HCT116 (cell line): ENCODE data around the gene KRT36. TPM values are rescaled to one million over a fixed set of nuclear protein-coding genes. Genes with fewer than 3 reads are reported as not detected.
A peak's percentile ranks its signal among the peaks of the same experiment; 100 is the strongest.

Experiments used
- ATAC-seq: fragments of 200-7000 bp; cut with Tn5 transposase; 2 replicates; pipeline ENCODE4 v1.9.1; 2020; ENCODE audit warnings: mild to moderate bottlenecking, moderate library complexity
- BruUV-seq: library from RNA; stranded (reverse); fragments of 400-500 nt; replicated peaks from 2 replicates; lab custom pipeline; 2021; lab: Mats Ljungman, UMichigan
- CTCF ChIA-PET: fragments of 300-600 bp; sonication (Branson Sonifier 250); formaldehyde crosslinking; loops from one replicate; lab custom pipeline; 2021; ENCODE audit warnings: antibody characterized with exemption; lab: Charles Lee
- POLR2A ChIA-PET: fragments of 300-600, 350-600 bp; sonication (Branson Sonifier 250); formaldehyde crosslinking; loops from one replicate; lab custom pipeline; 2021; ENCODE audit warnings: antibody characterized with exemption; lab: Charles Lee
- RAD21 ChIA-PET, 2 experiments: fragments of 300-600 bp; sonication (Branson Sonifier 250); formaldehyde crosslinking; loops; one replicate each; lab custom pipeline; 2023; ENCODE audit warnings: low total read pairs in 2 of 2; ENCODE audit not compliant: uncharacterized antibody in 2 of 2, unreplicated experiment in 2 of 2, low non-redundant PET in 1 of 2; lab: Charles Lee
- DNase-seq: peaks from one replicate; pipeline ENCODE4 v3.0.0-alpha.2; 2010; ENCODE audit warnings: low read depth, low spot score
- H2AFZ ChIP-seq: fragments of 200-600 bp; shearing (Covaris generic), sonication (generic); 2 replicates; pipeline ENCODE4 v1.6.1; 2017; ENCODE audit warnings: low read depth, mixed run types, mixed read lengths, antibody characterized with exemption, low read length; ENCODE audit not compliant: poor library complexity, severe bottlenecking
- H3K27ac ChIP-seq: 2 replicates; pipeline ENCODE4 v1.5.1; 2012; ENCODE audit warnings: low read depth, low read length
- H3K27me3 ChIP-seq: fragments of 200-600 bp; sonication (generic); 2 replicates; pipeline ENCODE4 v1.6.1; 2016; ENCODE audit warnings: mixed run types, low read length, mixed read lengths; ENCODE audit not compliant: insufficient read depth
- H3K36me3 ChIP-seq, 2 experiments: fragments of 200-500 bp in 1 of 2; fragments of 200-600 bp in 1 of 2; sonication (Bioruptor generic) in 1 of 2; sonication (generic) in 1 of 2; 2 replicates each; pipeline versions ENCODE4 v1.5.1 to v1.6.1; 2014 to 2016; ENCODE audit warnings: low read length in 2 of 2, inconsistent platforms in 1 of 2, mixed read lengths in 1 of 2, mixed run types in 1 of 2; ENCODE audit not compliant: insufficient read depth in 2 of 2, control insufficient read depth in 1 of 2
- H3K4me1 ChIP-seq, 2 experiments: fragments of 200-600 bp in 1 of 2; sonication (generic) in 1 of 2; 2 replicates each; pipeline versions ENCODE4 v1.5.1 to v1.6.1; 2012 to 2017; ENCODE audit warnings: low read length in 2 of 2, inconsistent platforms in 1 of 2, mild to moderate bottlenecking in 1 of 2, mixed read lengths in 1 of 2, mixed run types in 1 of 2, moderate library complexity in 1 of 2; ENCODE audit not compliant: insufficient read depth in 2 of 2, control insufficient read depth in 1 of 2
- H3K4me2 ChIP-seq: fragments of 200-600 bp; sonication (generic); 2 replicates; pipeline ENCODE4 v1.6.1; 2017; ENCODE audit warnings: mixed run types, low read length, mixed read lengths
- H3K4me3 ChIP-seq, 2 experiments: fragments of 200-600 bp in 1 of 2; sonication (generic) in 1 of 2; replicated peaks in 1 of 2; 2 replicates each; pipeline ENCODE4 v1.5.1; 2011 to 2016; ENCODE audit warnings: low read length in 2 of 2, control low read depth in 1 of 2, low read depth in 1 of 2, mild to moderate bottlenecking in 1 of 2, mixed read lengths in 1 of 2, mixed run types in 1 of 2
- H3K79me2 ChIP-seq: fragments of 200-600 bp; sonication (generic); 2 replicates; pipeline ENCODE4 v1.6.1; 2017; ENCODE audit warnings: mild to moderate bottlenecking, mixed run types, low read length, moderate library complexity, mixed read lengths; ENCODE audit not compliant: insufficient read depth
- H3K9ac ChIP-seq: fragments of 200-600 bp; sonication (generic); 2 replicates; pipeline ENCODE4 v1.6.1; 2016; ENCODE audit warnings: low read length, mixed read lengths
- H3K9me2 ChIP-seq: fragments of 200-600 bp; sonication (generic), shearing (Covaris generic); 2 replicates; pipeline ENCODE4 v1.6.1; 2017; ENCODE audit warnings: mixed run types, mild to moderate bottlenecking, moderate library complexity; ENCODE audit not compliant: insufficient read depth
- H3K9me3 ChIP-seq, 2 experiments: fragments of 200-500 bp in 1 of 2; fragments of 200-600 bp in 1 of 2; sonication (Bioruptor generic) in 1 of 2; sonication (generic) in 1 of 2; 2 replicates each; pipeline ENCODE4 v1.6.1; 2014 to 2017; ENCODE audit warnings: low read length in 2 of 2, mixed read lengths in 2 of 2, inconsistent platforms in 1 of 2, low read depth in 1 of 2, mild to moderate bottlenecking in 1 of 2, mixed run types in 1 of 2, moderate library complexity in 1 of 2; ENCODE audit not compliant: control insufficient read depth in 1 of 2, insufficient read depth in 1 of 2
- H4K20me1 ChIP-seq: fragments of 200-600 bp; sonication (generic), shearing (Covaris generic); 2 replicates; pipeline ENCODE4 v1.6.1; 2017; ENCODE audit warnings: mixed run types, mild to moderate bottlenecking, moderate library complexity; ENCODE audit not compliant: insufficient read depth
- ATF3 ChIP-seq: IDR thresholded peaks from 2 replicates; pipeline ENCODE4 v1.6.1; 2012
- CBX3 ChIP-seq: IDR thresholded peaks from 2 replicates; pipeline ENCODE4 v1.6.1; 2012; ENCODE audit warnings: low read depth
- CEBPB ChIP-seq: IDR thresholded peaks from 2 replicates; pipeline ENCODE4 v1.6.1; 2012; ENCODE audit warnings: low read depth
- CTCF ChIP-seq, 3 experiments: fragments of 200-600 bp in 1 of 3; sonication (generic) in 1 of 3; IDR thresholded peaks in 2 of 3; conservative IDR thresholded peaks in 1 of 3; 2 replicates each; pipeline ENCODE4 v1.5.1; 2012 to 2017; ENCODE audit warnings: low read depth in 2 of 3, low read length in 2 of 3, antibody characterized with exemption in 1 of 3, borderline replicate concordance in 1 of 3, control low read depth in 1 of 3, mild to moderate bottlenecking in 1 of 3, mixed read lengths in 1 of 3, mixed run types in 1 of 3, moderate library complexity in 1 of 3; ENCODE audit not compliant: insufficient read depth in 1 of 3
- EZH2 ChIP-seq: fragments of 200-600 bp; sonication (generic); IDR thresholded peaks from 2 replicates; pipeline ENCODE4 v1.6.1; 2017; ENCODE audit warnings: antibody characterized with exemption, mixed run types
- JUND ChIP-seq: IDR thresholded peaks from 2 replicates; pipeline ENCODE4 v1.6.1; 2012
- POLR2A ChIP-seq: IDR thresholded peaks from 2 replicates; pipeline ENCODE4 v1.7.0; 2011; ENCODE audit warnings: borderline replicate concordance; ENCODE audit not compliant: insufficient read depth, insufficient read length; ENCODE audit errors: extremely low read depth
- POLR2AphosphoS5 ChIP-seq: IDR thresholded peaks from 2 replicates; pipeline ENCODE4 v1.6.1; 2011; ENCODE audit warnings: mild to moderate bottlenecking, low read depth, low read length, moderate library complexity
- SRF ChIP-seq: IDR thresholded peaks from 2 replicates; pipeline ENCODE4 v1.6.1; 2012; ENCODE audit warnings: low read depth
- ZFX ChIP-seq: fragments of 450-650 bp; IDR thresholded peaks from 2 replicates; pipeline ENCODE4 v1.6.1; 2017
- ZNF274 ChIP-seq: fragments of 200-500 bp; sonication (Bioruptor generic); IDR thresholded peaks from 2 replicates; pipeline ENCODE4 v1.6.1; 2014; ENCODE audit warnings: mild to moderate bottlenecking, low read depth, low read length, inconsistent platforms
- intact Hi-C: fragments of 100-400 bp; cut with micrococcal nuclease; formaldehyde crosslinking; loops from 2 replicates; pipeline ENCODE4 v1.10.0; 2022
- total RNA-seq: library from RNA; stranded (reverse); gene quantifications from one replicate; pipeline ENCODE4 v1.2.1, GENCODE V29; 2021; ENCODE audit not compliant: unreplicated experiment
- TF ChIP-seq, protein P1 (sequence below): IDR thresholded peaks from 2 replicates; pipeline ENCODE4 v1.6.1; 2012
- TF ChIP-seq, protein P2 (sequence below): IDR thresholded peaks from 2 replicates; pipeline ENCODE4 v1.6.1; 2011; ENCODE audit warnings: mild to moderate bottlenecking, low read length, moderate library complexity; ENCODE audit not compliant: insufficient replicate concordance; ENCODE audit errors: extremely low read depth

Gene KRT36
- total RNA-seq, 1 experiment from 2014 or later, result not detected

DNA sequence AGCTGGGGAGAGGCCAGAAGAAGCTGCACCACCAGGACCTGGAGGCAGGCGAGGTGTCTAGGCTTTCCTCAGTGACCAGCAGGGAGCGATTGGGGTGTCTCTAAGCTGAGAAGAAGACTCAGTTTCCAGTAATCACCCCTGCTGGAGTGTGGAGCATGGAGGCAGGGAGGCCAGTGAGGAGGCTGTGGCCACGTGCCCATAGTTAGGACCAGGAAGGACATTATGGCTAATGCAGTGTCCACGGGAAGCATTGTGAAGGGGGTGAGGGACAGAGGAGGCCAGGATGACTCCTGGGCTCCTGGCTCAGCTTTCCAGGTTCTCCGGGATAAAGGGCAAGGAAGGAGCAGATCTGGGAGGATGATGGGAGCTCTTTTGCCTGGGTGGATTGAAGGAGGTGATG, 10.0 kb upstream of the KRT36 start:
- H3K27ac ChIP-seq, result peak overlapping the region; percentile 31; the same call in 1 of the 2 replicates
- ATAC-seq, result no peak

More for the DNA sequence above, 10.0 kb upstream of the KRT36 start:
- Histone ChIP-seq H3K4me1 (peaks cover 28 to 71% of the 10 kb centered on the region in 2 experiments), H3K36me3 (no peaks in the 10 kb centered on the region), H4K20me1 (no peaks in the 10 kb centered on the region), H2AFZ (no peak overlapping the region), H3K9me3 (no peaks in the 10 kb centered on the region), H3K79me2 (no peaks in the 10 kb centered on the region), H3K9ac (peak overlapping the region; percentile 58), H3K27me3 (no peaks in the 10 kb centered on the region), H3K4me3 (peak overlapping the region in 1 of 2 experiments; percentile 21; a peak in 2 of 4 replicates), H3K4me2 (peak overlapping the region; percentile 68), H3K9me2 (no peaks in the 10 kb centered on the region)
- POLR2A ChIA-PET, result interaction anchor here (0.6 to 1.8 kb wide), 4 partner anchors 26 to 1091 kb away, joined by 3 to 6 read pairs (median 4); no protein-coding TSS in a partner anchor
- TF ChIP-seq SRF (no peak), EZH2 (no peak), CEBPB (no peak), JUND (no peak), POLR2AphosphoS5 (no peak), ATF3 (no peak), ZNF274 (no peak), ZFX (no peak), CBX3 (no peak), CTCF (IDR thresholded peaks at IDR 0.05 in 2 of 3, conservative IDR thresholded peaks at IDR 0.05 in 1 of 3; ENCODE audit: borderline replicate concordance in 1 of 3, insufficient read depth in 1 of 3, low read depth in 2 of 3, low read length in 2 of 3) (no peak), POLR2A (no peak)
- TF ChIP-seq, protein P1, sequence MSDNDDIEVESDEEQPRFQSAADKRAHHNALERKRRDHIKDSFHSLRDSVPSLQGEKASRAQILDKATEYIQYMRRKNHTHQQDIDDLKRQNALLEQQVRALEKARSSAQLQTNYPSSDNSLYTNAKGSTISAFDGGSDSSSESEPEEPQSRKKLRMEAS, result no peak
- TF ChIP-seq, protein P2, sequence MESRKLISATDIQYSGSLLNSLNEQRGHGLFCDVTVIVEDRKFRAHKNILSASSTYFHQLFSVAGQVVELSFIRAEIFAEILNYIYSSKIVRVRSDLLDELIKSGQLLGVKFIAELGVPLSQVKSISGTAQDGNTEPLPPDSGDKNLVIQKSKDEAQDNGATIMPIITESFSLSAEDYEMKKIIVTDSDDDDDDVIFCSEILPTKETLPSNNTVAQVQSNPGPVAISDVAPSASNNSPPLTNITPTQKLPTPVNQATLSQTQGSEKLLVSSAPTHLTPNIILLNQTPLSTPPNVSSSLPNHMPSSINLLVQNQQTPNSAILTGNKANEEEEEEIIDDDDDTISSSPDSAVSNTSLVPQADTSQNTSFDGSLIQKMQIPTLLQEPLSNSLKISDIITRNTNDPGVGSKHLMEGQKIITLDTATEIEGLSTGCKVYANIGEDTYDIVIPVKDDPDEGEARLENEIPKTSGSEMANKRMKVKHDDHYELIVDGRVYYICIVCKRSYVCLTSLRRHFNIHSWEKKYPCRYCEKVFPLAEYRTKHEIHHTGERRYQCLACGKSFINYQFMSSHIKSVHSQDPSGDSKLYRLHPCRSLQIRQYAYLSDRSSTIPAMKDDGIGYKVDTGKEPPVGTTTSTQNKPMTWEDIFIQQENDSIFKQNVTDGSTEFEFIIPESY, result no peak
- CTCF ChIA-PET, result interaction anchor here (0.6 to 2.3 kb wide), 2 partner anchors 50 to 163 kb away, joined by 3 to 10 read pairs; no protein-coding TSS in a partner anchor
- BruUV-seq, result no TSS peak
- RAD21 ChIA-PET, result no interaction called here
- intact Hi-C loops, result loop anchor here (10.0 kb wide), 1 partner anchor 85 kb away; no protein-coding TSS in a partner anchor
- no peak for DNase-seq
